Endothelial cell of umbilical vein (primary cell): ENCODE data around the gene SGCD. TPM values are rescaled to one million over a fixed set of nuclear protein-coding genes. Genes with fewer than 3 reads are reported as not detected.

ENCODE experiments used
- BruUV-seq: library from RNA; stranded (reverse); fragments of 400-500 nt; replicated peaks from 2 replicates; lab custom pipeline; 2021; lab: Mats Ljungman, UMichigan
- CTCF ChIA-PET: fragments of 300-600, 350-600 bp; sonication (Branson Sonifier 250); formaldehyde crosslinking; loops from one replicate; lab custom pipeline; 2021; ENCODE audit warnings: antibody characterized with exemption, inconsistent platforms; lab: Charles Lee
- POLR2A ChIA-PET: fragments of 300-600, 350-600 bp; sonication (Branson Sonifier 250); formaldehyde crosslinking; loops from one replicate; lab custom pipeline; 2021; ENCODE audit warnings: antibody characterized with exemption, inconsistent platforms; lab: Charles Lee
- DNase-seq: peaks from one replicate; pipeline ENCODE4 v3.0.0-alpha.2; 2011; ENCODE audit warnings: low read depth, low spot score
- FAIRE-seq: peaks from 2 replicates; lab custom pipeline; 2011; peaks lifted over from hg19 to GRCh38; lab: Jason Lieb, UNC
- H2AFZ ChIP-seq: 2 replicates; pipeline ENCODE4 v1.6.0; 2012; ENCODE audit warnings: low read depth, low read length, control low read depth, inconsistent platforms
- H3K27ac ChIP-seq: 2 replicates; pipeline ENCODE4 v1.5.1; 2011; ENCODE audit warnings: low read depth, mild to moderate bottlenecking, control low read depth, low read length, moderate library complexity; ENCODE audit not compliant: insufficient read depth
- H3K27me3 ChIP-seq, 2 experiments: 2 replicates each; pipeline versions ENCODE4 v1.6.0 to v1.6.1; 2011; ENCODE audit warnings: low read length in 2 of 2, mixed read lengths in 1 of 2; ENCODE audit not compliant: control insufficient read depth in 2 of 2, insufficient read depth in 2 of 2
- H3K36me3 ChIP-seq, 2 experiments: 2 replicates in 1 of 2; 3 replicates in 1 of 2; pipeline ENCODE4 v1.5.1; 2011; ENCODE audit warnings: low read length in 2 of 2, mild to moderate bottlenecking in 1 of 2, moderate library complexity in 1 of 2; ENCODE audit not compliant: control insufficient read depth in 2 of 2, insufficient read depth in 2 of 2; ENCODE audit errors: extremely low read depth in 1 of 2
- H3K4me1 ChIP-seq: 3 replicates; pipeline ENCODE4 v1.5.1; 2011; ENCODE audit warnings: mild to moderate bottlenecking, low read length; ENCODE audit not compliant: control insufficient read depth, insufficient read depth; ENCODE audit errors: extremely low read depth
- H3K4me2 ChIP-seq: 2 replicates; pipeline ENCODE4 v1.6.1; 2011; ENCODE audit warnings: low read length, control low read depth, mixed read lengths; ENCODE audit not compliant: insufficient read depth
- H3K4me3 ChIP-seq, 3 experiments: fragments of 200-600 bp in 1 of 3; sonication (generic), shearing (Covaris generic) in 1 of 3; replicated peaks in 1 of 3; 2 replicates each; pipeline ENCODE4 v1.5.1; 2011 to 2016; ENCODE audit warnings: control low read depth in 3 of 3, low read length in 3 of 3, mild to moderate bottlenecking in 2 of 3, inconsistent platforms in 1 of 3, low read depth in 1 of 3, moderate library complexity in 1 of 3; ENCODE audit not compliant: insufficient read depth in 1 of 3
- H3K79me2 ChIP-seq: 2 replicates; pipeline ENCODE4 v1.6.0; 2012; ENCODE audit warnings: low read length, inconsistent platforms; ENCODE audit not compliant: control insufficient read depth, insufficient read depth
- H3K9ac ChIP-seq: replicated peaks from 2 replicates; pipeline ENCODE3; 2011; ENCODE audit warnings: low read length, control low read depth; ENCODE audit not compliant: insufficient read depth; ENCODE audit errors: extremely low read depth
- H3K9me1 ChIP-seq: replicated peaks from 3 replicates; pipeline ENCODE4 v1.6.0; 2011; ENCODE audit warnings: mild to moderate bottlenecking, low read length; ENCODE audit not compliant: control insufficient read depth, insufficient read depth; ENCODE audit errors: extremely low read depth
- H3K9me3 ChIP-seq: replicated peaks from 2 replicates; pipeline ENCODE4 v1.5.1; 2012; ENCODE audit warnings: low read length, inconsistent platforms; ENCODE audit not compliant: control insufficient read depth, insufficient read depth
- H4K20me1 ChIP-seq: replicated peaks from 2 replicates; pipeline ENCODE3; 2011; ENCODE audit warnings: mild to moderate bottlenecking, low read length; ENCODE audit not compliant: control insufficient read depth, insufficient read depth; ENCODE audit errors: extremely low read depth
- CTCF ChIP-seq, 2 donors: IDR thresholded peaks; 1 replicate in 1 of 2; 2 replicates in 1 of 2; pipeline ENCODE4 v1.5.1; 2011; ENCODE audit warnings: low read length in 2 of 2, mild to moderate bottlenecking in 2 of 2, moderate library complexity in 2 of 2, control low read depth in 1 of 2, inconsistent platforms in 1 of 2, low read depth in 1 of 2; ENCODE audit not compliant: insufficient read depth in 1 of 2; ENCODE audit errors: extremely low read depth in 1 of 2
- EZH2 ChIP-seq: IDR thresholded peaks from 2 replicates; pipeline ENCODE4 v1.6.1; 2012; ENCODE audit warnings: borderline replicate concordance, low read depth, mild to moderate bottlenecking, moderate library complexity, low read length, inconsistent platforms; ENCODE audit not compliant: severe bottlenecking
- FOS ChIP-seq: IDR thresholded peaks from 2 replicates; pipeline ENCODE4 v1.6.1; 2011; ENCODE audit warnings: mild to moderate bottlenecking, low read length, moderate library complexity, borderline replicate concordance; ENCODE audit not compliant: insufficient read depth
- GATA2 ChIP-seq: IDR thresholded peaks from 2 replicates; pipeline ENCODE4 v1.7.0; 2011; ENCODE audit warnings: low read depth, mild to moderate bottlenecking, moderate library complexity, mixed read lengths, low read length; ENCODE audit not compliant: insufficient read length, insufficient read depth
- JUN ChIP-seq: IDR thresholded peaks from 2 replicates; pipeline ENCODE4 v1.6.1; 2011; ENCODE audit warnings: borderline replicate concordance, low read depth; ENCODE audit not compliant: insufficient read length, insufficient read depth
- MYC ChIP-seq: IDR thresholded peaks from one replicate; pipeline ENCODE4 v1.6.1; 2011; ENCODE audit warnings: mild to moderate bottlenecking, low read depth, low read length
- POLR2A ChIP-seq: IDR thresholded peaks from 2 replicates; pipeline ENCODE4 v1.6.1; 2012; ENCODE audit warnings: low read depth, mild to moderate bottlenecking, control low read depth, low read length
- POLR2AphosphoS5 ChIP-seq: IDR thresholded peaks from 2 replicates; pipeline ENCODE4 v1.6.1; 2012; ENCODE audit warnings: low read depth, mild to moderate bottlenecking, control low read depth, low read length, moderate library complexity; ENCODE audit not compliant: insufficient read depth
- dilution Hi-C: fragments of 300-500 bp; cut with MboI; formaldehyde crosslinking; loops from one replicate; pipeline ENCODE4 v1.15.0; 2019; ENCODE audit warnings: low sequenced_read_pairs; ENCODE audit not compliant: extremely low pct_ligation_motif_present
- intact Hi-C: fragments of 100-400 bp; cut with micrococcal nuclease; formaldehyde crosslinking; loops from one replicate; pipeline ENCODE4 v1.10.0; 2022
- polyA plus RNA-seq, 4 experiments: library from polyadenylated mRNA; depleted of rRNA in 3 of 4; stranded (reverse) in 3 of 4; unstranded in 1 of 4; fragments of >200 nt; gene quantifications; 2 replicates each; pipeline versions ENCODE4 v1.2.1 to v1.2.3, GENCODE V29; 2011 to 2012; ENCODE audit warnings: missing spikeins in 1 of 4
- total RNA-seq: library from RNA; stranded (reverse); gene quantifications from 2 replicates; pipeline ENCODE4 v1.2.3, GENCODE V29; 2021
- TF ChIP-seq, protein P1 (sequence below): IDR thresholded peaks from 2 replicates; pipeline ENCODE4 v1.6.1; 2011; ENCODE audit not compliant: insufficient read depth, insufficient read length

The SGCD gene
- total and polyA plus RNA-seq, 2 donors (not counting 3 experiments of a cell fraction or from before 2014, with no cell fraction given), result not detected

DNA sequence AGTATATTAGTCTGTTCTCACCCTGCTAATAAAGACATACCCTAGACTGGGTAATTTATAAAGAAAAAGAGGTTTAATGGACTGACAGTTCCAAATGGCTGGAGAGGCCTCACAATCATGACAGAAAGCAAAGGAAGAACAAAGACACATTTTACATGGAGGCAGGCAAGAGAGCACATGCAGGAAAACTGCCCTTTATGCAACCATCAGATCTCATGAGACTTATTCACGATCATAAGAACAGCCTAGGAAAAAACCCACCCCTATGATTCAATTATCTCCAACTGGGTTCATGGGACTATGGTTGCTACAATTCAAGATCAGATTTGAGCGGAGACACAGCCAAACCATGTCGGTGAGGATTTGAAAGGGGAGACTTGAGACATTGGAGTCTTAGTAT is 270.3 kb downstream of the SGCD start:
- Histone ChIP-seq H3K9ac (no peak overlapping the region), H3K27me3 (no peaks in the 10 kb centered on the region), H3K9me3 (peaks cover 4% of the 10 kb centered on the region), H3K36me3 (no peaks in the 10 kb centered on the region), H3K27ac (no peak overlapping the region), H2AFZ (no peak overlapping the region), H3K4me1 (no peaks in the 10 kb centered on the region), H3K4me3 (no peak overlapping the region), H3K4me2 (no peak overlapping the region), H3K9me1 (no peaks in the 10 kb centered on the region), H4K20me1 (no peaks in the 10 kb centered on the region), H3K79me2 (no peaks in the 10 kb centered on the region)
- no peak for DNase-seq
- POLR2A ChIA-PET, result no interaction called here
- dilution Hi-C loops, result no loop called here
- BruUV-seq, result no TSS peak
- TF ChIP-seq JUN (no peak), GATA2 (no peak), MYC (no peak), CTCF (IDR thresholded peaks at IDR 0.05; ENCODE audit: extremely low read depth in 1 of 2, insufficient read depth in 1 of 2, low read depth in 1 of 2, low read length in 2 of 2) (no peak), FOS (no peak), POLR2AphosphoS5 (no peak), POLR2A (no peak), EZH2 (no peak)
- TF ChIP-seq, protein P1, sequence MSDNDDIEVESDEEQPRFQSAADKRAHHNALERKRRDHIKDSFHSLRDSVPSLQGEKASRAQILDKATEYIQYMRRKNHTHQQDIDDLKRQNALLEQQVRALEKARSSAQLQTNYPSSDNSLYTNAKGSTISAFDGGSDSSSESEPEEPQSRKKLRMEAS, result no peak
- FAIRE-seq, result no peak
- intact Hi-C loops, result no loop called here
- CTCF ChIA-PET, result no interaction called here
